Measurements from ENCODE around the gene ARMC5.

ARMC5 gene

DNA sequence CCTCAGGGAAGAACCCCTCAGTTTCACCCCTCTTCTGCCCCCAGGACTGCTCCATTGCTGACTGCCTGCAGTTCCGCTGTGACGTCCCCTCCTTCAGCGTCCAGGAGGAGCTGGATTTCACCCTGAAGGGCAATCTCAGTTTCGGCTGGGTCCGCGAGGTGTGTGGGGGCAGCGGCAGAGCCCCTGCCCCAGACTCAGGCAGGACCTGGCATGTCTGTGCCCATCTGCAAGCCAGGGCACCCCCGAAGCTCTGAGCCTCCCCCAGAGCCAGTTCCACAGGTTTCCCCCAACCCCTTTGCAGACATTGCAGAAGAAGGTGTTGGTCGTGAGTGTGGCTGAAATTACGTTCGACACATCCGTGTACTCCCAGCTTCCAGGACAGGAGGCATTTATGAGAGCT, 35.5 kb upstream of the ARMC5 start:
- Histone ChIP-seq H3K79me2 (ENCODE audit: low read length) (no peaks in the 10 kb centered on the region), H2AFZ (ENCODE audit: low read depth, low read length) (no peak overlapping the region), H3K4me3 (ENCODE audit: low read length) (no peak overlapping the region), H3K36me3 (replicated peaks; ENCODE audit: low read depth, low read length) (no peaks in the 10 kb centered on the region), H3K27ac (ENCODE audit: low read length) (no peak overlapping the region), H3K4me2 (ENCODE audit: low read length) (no peak overlapping the region), H3K9me3 (ENCODE audit: insufficient read depth, low read length) (no peaks in the 10 kb centered on the region), H4K20me1 (ENCODE audit: insufficient read depth, low read length) (no peaks in the 10 kb centered on the region), H3K27me3 (ENCODE audit: low read depth, low read length) (0 out of 2 replicates have a peak, but pooled peaks cover 4% of the 10 kb centered on the region), H3K4me1 (ENCODE audit: low read length) (no peaks in the 10 kb centered on the region), H3K9ac (ENCODE audit: low read length) (no peak overlapping the region)
- TF ChIP-seq, protein P1, sequence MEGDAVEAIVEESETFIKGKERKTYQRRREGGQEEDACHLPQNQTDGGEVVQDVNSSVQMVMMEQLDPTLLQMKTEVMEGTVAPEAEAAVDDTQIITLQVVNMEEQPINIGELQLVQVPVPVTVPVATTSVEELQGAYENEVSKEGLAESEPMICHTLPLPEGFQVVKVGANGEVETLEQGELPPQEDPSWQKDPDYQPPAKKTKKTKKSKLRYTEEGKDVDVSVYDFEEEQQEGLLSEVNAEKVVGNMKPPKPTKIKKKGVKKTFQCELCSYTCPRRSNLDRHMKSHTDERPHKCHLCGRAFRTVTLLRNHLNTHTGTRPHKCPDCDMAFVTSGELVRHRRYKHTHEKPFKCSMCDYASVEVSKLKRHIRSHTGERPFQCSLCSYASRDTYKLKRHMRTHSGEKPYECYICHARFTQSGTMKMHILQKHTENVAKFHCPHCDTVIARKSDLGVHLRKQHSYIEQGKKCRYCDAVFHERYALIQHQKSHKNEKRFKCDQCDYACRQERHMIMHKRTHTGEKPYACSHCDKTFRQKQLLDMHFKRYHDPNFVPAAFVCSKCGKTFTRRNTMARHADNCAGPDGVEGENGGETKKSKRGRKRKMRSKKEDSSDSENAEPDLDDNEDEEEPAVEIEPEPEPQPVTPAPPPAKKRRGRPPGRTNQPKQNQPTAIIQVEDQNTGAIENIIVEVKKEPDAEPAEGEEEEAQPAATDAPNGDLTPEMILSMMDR (IDR thresholded peaks at IDR 0.05; ENCODE audit: low read depth, low read length): no peak
- TF ChIP-seq EZH2phosphoT487 (IDR thresholded peaks at IDR 0.05; ENCODE audit: low read depth): no peak

- H4K20me1 ChIP-seq (ENCODE audit: insufficient read depth, low read length): no peaks in the 10 kb centered on the region
Measured at GRCh38 chr16:31427441-31428278, 31.6 kb upstream of the ARMC5 start.

GRCh38 chr16:31428279-31428597, 31.1 kb upstream of the ARMC5 start, which contains the start of gene COX6A2:
Gene COX6A2 (minus strand): TSS chr16:31428360. CDS start chr16:31428325, 35 bp downstream.
- Histone ChIP-seq H2AFZ (ENCODE audit: low read depth, low read length) (no peak within 1 kb of the TSS), H3K4me3 (ENCODE audit: low read length) (no peak within 1 kb of the TSS), H3K4me2 (ENCODE audit: low read length) (no peak within 1 kb of the TSS), H3K9me3 (ENCODE audit: insufficient read depth, low read length) (no peaks in the 10 kb centered on the region), H3K9ac (ENCODE audit: low read length) (no peak within 1 kb of the TSS), H4K20me1 (ENCODE audit: insufficient read depth, low read length) (no peaks in the 10 kb centered on the region), H3K4me1 (ENCODE audit: low read length) (no peaks in the 10 kb centered on the region), H3K36me3 (replicated peaks; ENCODE audit: low read depth, low read length) (no peaks in the 10 kb centered on the region), H3K27ac (ENCODE audit: low read length) (no peak within 1 kb of the TSS), H3K79me2 (ENCODE audit: low read length) (no peaks in the 10 kb centered on the region), H3K27me3 (ENCODE audit: low read depth, low read length) (no peaks in the 10 kb centered on the region)
- TF ChIP-seq, protein P1 (IDR thresholded peaks at IDR 0.05; ENCODE audit: low read depth, low read length): no peak
- TF ChIP-seq EZH2phosphoT487 (IDR thresholded peaks at IDR 0.05; ENCODE audit: low read depth): no peak

More at GRCh38 chr16:31427441-31428278, 31.6 kb upstream of the ARMC5 start:
- H3K4me2 ChIP-seq (ENCODE audit: low read length): no peak overlapping the region
- no peaks in the 10 kb centered on the region for H3K36me3 ChIP-seq (replicated peaks; ENCODE audit: low read depth, low read length)
- no peaks in the 10 kb centered on the region for H3K4me1 ChIP-seq (ENCODE audit: low read length)
- no peak overlapping the region for H3K9ac ChIP-seq (ENCODE audit: low read length)
- H2AFZ ChIP-seq (ENCODE audit: low read depth, low read length): no peak overlapping the region
- TF ChIP-seq, protein P1 (IDR thresholded peaks at IDR 0.05; ENCODE audit: low read depth, low read length): no peak
- TF ChIP-seq EZH2phosphoT487 (IDR thresholded peaks at IDR 0.05; ENCODE audit: low read depth): no peak
- no peak overlapping the region for H3K27ac ChIP-seq (ENCODE audit: low read length)
- no peaks in the 10 kb centered on the region for H3K79me2 ChIP-seq (ENCODE audit: low read length)
- 0 out of 2 replicates have a peak, but pooled peaks cover 4% of the 10 kb centered on the region for H3K27me3 ChIP-seq (ENCODE audit: low read depth, low read length)
- no peak overlapping the region for H3K4me3 ChIP-seq (ENCODE audit: low read length)
- no peaks in the 10 kb centered on the region for H3K9me3 ChIP-seq (ENCODE audit: insufficient read depth, low read length)

- Histone ChIP-seq H3K79me2 (ENCODE audit: low read length) (no peaks in the 10 kb centered on the region), H3K27me3 (ENCODE audit: low read depth, low read length) (no peaks in the 10 kb centered on the region), H3K36me3 (replicated peaks; ENCODE audit: low read depth, low read length) (no peaks in the 10 kb centered on the region), H3K4me2 (ENCODE audit: low read length) (no peak overlapping the region), H3K9ac (ENCODE audit: low read length) (no peak overlapping the region), H4K20me1 (ENCODE audit: insufficient read depth, low read length) (no peaks in the 10 kb centered on the region), H3K9me3 (ENCODE audit: insufficient read depth, low read length) (no peaks in the 10 kb centered on the region), H3K4me3 (ENCODE audit: low read length) (no peak overlapping the region), H3K27ac (ENCODE audit: low read length) (no peak overlapping the region), H3K4me1 (ENCODE audit: low read length) (no peaks in the 10 kb centered on the region), H2AFZ (ENCODE audit: low read depth, low read length) (no peak overlapping the region)
- TF ChIP-seq EZH2phosphoT487 (IDR thresholded peaks at IDR 0.05; ENCODE audit: low read depth): no peak
Measured at GRCh38 chr16:31428638-31429247, 30.6 kb upstream of the ARMC5 start.
